Measurements from ENCODE around the gene TTLL10.
"Not testable (repeated sequence)": the region's sequence is repeated elsewhere in the genome, so short reads cannot be mapped to it uniquely, and the experiment has no call there.

Gene TTLL10

DNA sequence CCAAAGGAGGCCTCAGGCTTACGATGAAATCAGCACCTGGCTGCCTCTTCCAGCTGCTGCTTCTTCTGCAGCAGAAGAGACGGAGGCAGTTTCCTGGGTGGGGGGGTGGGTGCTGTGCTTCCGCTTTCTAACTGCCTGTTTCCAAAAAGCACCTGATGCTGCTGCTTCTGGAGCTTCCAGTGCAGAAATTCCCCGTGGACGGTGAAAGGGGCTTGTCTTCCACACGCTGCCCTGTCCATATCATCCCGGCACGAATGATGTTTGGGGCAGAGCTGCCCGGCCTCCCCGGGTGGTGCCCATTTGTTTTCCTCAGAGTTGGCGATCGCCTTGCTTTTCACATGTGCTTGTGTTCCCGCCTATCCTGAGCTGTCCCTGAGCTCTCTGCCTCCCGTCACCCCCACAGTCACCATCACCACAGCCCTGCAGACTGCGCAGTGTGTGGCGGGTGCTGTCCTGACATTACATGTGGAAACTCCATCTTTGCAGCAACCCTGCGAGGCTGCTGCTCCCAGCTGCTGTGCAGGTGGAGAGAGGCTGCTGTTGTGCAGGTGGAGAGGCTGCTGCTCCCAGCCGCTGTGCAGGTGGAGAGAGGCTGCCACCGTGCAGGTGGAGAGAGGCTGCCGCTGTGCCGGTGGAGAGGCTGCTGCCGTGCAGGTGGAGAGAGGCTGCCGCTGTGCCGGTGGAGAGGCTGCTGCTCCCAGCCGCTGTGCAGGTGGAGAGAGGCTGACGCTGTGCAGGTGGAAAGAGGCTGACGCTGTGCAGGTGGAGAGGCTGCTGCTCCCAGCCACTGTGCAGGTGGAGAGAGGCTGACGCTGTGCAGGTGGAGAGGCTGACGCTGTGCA lies 1.8 kb downstream of the TTLL10 start:
- no peak for DNase-seq

GRCh38 chr1:1176063-1176761 lies 2.5 kb downstream of the TTLL10 start:
- DNase-seq: not testable (repeated sequence)

DNA sequence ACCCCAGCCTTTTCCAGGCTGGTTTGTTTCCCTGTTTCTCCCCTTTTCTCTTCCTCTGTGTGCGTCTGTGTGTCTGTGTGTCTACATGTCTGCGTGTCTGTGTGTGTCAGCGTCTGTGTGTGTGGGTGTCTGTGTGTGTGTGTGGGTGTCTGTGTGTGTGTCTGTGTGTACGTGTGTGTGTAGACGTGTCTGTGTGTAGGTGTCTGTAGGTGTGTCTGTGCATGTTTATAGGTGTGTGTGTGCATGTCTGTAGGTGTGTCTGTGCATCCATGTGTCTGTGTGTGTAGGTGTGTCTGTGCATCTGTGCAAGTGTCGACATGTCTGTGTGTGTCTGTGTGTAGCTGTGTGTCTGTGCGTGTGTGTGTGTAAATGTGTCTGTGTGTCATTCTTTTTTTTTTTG lies 3.3 kb downstream of the TTLL10 start:
- DNase-seq: no peak

GRCh38 chr1:1177452-1178206 lies 3.9 kb downstream of the TTLL10 start:
- DNase-seq: no peak

DNA sequence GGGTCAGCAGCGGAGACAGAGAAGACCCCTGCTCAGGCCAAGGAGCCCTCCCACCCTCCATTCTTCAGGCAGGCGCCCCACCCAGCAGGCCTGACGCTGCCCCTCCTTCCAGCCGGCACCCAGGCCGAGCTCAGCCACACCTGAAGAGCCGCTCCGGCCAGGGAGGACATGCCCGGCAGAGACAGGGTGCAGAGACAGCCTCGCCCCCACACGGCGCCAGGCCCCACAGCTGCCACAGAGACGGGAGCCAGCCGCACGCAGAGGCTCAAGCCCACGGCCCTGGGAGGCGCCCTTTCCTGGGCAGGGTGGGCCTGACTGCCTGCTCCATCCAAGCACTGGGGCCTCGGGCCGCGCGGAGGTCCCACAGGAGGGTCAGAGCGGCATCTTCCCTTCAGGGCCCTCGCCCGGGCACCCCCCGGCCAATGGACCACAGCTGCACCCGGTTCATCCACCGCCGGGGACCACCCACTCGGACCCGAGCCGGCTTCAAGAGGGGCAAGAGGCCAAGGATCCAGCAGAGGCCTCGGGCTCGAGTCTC lies 5.2 kb downstream of the TTLL10 start:
- no peak for DNase-seq

GRCh38 chr1:1179346-1179982 lies 5.8 kb downstream of the TTLL10 start:
- no peak for DNase-seq

- DNase-seq: no peak
Measured at GRCh38 chr1:1179983-1180861, 6.5 kb downstream of the TTLL10 start.

- DNase-seq: no peak
Measured at GRCh38 chr1:1181129-1181937, 7.7 kb downstream of the TTLL10 start.

DNA sequence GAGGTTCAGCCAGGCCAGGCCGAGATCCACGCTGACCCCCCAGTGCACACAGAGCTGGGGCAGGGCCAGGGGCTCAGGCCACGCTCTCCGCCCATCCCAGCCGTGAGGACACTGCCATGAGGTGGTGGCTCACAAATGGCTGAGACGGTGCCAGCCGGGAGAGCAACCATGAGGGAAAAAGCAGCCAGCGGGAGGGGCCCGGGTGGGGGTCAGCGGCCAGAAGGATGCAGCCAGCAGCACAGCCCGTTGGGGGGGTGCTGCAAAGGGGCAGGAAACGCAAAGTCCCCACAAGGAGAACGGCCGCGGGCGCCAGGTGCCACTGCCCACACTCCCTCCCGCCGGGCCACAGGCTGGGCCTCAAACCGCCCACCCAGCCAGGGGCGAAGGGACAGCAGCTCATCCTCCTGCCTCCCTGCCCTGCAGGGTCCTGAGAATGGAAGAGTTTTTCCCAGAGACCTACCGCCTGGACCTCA lies 8.3 kb downstream of the TTLL10 start:
- no peak for DNase-seq

- no peak for DNase-seq
Measured at GRCh38 chr1:1182491-1183220, 9.0 kb downstream of the TTLL10 start.

GRCh38 chr1:1183221-1183747 lies 9.6 kb downstream of the TTLL10 start:
- no peak for DNase-seq

DNA sequence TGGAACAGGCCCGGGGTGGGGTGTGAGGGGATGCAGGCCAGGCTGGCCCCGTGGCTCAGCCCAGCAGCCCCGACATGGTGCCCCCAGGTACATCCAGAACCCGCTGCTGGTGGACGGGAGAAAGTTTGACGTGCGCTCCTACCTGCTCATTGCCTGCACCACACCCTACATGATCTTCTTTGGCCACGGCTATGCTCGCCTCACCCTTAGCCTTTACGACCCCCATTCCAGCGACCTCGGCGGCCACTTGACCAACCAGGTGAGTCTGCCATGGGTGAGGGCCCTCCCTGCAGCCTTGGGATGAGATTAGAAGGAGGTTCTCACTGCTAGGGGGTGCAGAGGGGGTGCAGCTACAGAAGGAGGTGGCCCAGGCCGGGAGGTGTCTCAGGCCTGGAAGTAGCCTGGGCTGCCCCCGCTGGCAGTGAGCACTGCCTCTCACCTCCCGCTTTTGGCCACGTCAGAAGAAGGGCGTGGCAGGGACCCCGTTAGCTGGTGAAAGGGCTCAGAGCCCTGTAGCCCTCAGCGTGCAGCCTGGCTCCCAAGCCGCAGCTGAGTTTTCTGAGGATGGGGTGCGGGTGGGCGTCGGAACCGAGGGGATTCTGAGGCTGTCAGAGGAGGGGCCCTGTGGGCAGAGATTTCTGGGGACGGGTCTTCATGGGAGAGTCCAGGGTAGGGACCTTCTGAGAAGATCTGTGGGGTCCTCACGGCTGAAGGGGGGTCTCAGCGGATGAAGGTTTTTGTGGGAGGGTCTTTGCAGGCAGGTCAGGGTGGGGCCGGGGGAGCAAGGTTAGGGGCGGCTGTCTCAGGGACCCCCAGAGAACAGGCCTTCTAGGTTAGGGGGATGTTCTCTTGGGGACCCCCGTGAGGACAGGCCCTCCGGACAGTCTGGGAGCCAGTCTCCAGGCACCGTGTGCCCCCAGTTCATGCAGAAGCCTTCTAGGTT lies 10.4 kb downstream of the TTLL10 start:
- DNase-seq: no peak

DNA sequence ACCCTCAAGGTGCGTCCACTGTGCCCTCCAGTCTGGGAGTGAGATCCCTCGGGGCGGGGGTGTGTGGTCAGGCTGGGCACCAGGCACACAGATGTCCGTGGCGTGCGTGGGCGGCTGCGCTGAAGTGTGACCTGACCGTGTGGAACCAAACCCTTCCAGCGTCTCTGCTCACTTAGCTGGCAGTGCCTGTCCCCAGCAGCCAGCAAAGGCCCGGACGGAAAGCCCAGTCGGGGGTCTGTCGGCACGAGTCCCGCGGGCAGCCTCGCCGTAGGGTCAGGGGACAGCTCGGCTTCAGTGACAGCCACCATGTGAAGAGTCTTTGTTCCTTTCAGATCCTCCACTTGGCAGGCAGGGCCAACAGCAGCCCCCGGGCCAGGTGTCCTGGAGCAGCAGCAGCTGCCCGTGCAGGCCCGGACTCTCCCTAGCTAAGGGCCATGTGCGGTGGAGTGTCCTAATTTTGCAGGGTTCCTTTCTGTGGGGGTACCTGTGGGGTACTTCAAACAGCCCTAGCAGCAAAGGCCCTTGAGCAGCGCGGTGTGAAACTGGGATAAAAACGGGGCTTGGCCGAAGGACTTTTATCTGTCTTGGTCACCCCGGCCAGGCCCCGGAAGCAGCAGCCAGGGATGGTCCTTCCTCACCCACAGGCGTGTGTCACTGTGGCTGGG lies 11.6 kb downstream of the TTLL10 start:
- DNase-seq: no peak

- DNase-seq: no peak
Measured at GRCh38 chr1:1187938-1188337, 14.3 kb downstream of the TTLL10 start.

GRCh38 chr1:1189111-1189510 lies 15.4 kb downstream of the TTLL10 start:
- DNase-seq: no peak

DNA sequence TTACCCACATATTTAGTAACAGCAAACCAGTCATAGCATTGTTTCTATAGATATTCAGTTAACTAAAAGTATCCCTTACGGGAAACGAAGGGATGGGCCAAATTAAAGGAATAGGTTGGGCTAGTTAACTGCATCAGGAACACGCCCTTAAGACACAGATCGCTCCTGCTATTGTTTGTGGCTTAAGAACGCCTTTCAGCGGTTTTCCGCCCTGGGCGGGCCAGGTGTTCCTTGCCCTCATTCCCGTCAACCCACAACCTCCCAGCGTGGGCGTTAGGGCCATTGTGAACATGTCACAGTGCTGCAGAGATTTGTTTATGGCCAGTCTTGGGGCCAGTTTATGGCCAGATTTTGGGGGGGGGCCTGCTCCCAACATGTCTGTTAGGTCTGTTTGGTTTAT lies 18.1 kb downstream of the TTLL10 start:
- no peak for DNase-seq

GRCh38 chr1:1194723-1195122 lies 21.0 kb downstream of the TTLL10 start:
- DNase-seq: no peak

DNA sequence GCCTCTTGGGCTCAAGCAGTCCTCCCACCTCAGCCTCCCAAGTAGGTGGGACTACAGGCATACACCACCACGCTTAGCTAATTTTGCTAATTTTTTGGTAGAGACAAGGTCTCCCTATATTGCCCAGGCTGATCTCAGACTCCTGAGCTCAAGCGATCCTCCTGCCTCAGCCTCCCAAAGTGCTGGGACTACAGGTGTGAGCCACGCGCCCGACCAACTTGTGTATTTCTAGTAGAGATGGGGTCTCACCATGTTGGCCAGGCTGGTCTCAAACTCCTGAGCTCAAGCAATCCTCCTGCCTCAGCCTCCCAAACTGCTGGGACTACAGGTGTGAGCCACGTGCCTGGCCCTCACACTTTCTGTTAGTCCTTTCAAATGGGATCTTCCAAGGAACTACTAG lies 22.0 kb downstream of the TTLL10 start:
- not testable (repeated sequence) for DNase-seq

Data from activated CD4-positive, alpha-beta T cell treated with anti-CD3 and anti-CD28 coated beads, Interleukin-2, amount 50 U/mL, for 1 hour (primary cell).